ENCODE measurements around the gene PTRH2. TPM values are rescaled to one million over a fixed set of nuclear protein-coding genes. Genes with fewer than 3 reads are reported as not detected.

Gene PTRH2
- total and polyA plus RNA-seq, 2 of the 8 experiments (the other 6 are each of a cell fraction or from before 2014, with no cell fraction given) = 39.4 to 43.2 TPM

DNA sequence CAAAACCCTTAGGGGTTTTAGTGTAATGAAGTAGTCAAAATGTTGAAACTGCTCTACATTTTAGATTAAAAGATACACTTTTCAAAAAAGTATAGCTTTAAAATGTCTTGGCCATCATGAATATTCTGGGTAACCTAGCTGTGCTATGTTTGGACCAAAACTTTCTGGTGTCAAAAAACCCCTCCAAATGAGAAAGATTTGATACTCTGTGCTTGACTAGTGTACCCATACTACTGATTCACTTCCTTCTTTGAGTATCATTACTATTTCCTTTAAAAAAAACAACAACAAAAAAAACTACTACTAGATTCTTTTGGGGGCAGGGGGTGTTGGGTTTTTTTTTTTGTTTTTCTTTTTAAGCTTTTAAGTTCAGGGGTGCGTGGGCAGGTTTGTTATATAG, 37.3 kb downstream of the PTRH2 start:
- Histone ChIP-seq H3K4ac (replicated peaks; ENCODE audit: insufficient read length, low read depth, low read length) (no peak overlapping the region), H3K27me3 (replicated peaks in 1 of 4; ENCODE audit: control insufficient read depth in 3 of 4, extremely low read depth in 1 of 4, insufficient read depth in 3 of 4, low read length in 3 of 4) (no peaks in the 10 kb centered on the region), H3K36me3 (ENCODE audit: control insufficient read depth in 2 of 4, insufficient read depth in 4 of 4, low read length in 3 of 4) (peaks cover 11 to 89% (median 50%) of the 10 kb centered on the region in 4 experiments), H3K27ac (ENCODE audit: low read depth, low read length) (no peak overlapping the region), H4K20me1 (replicated peaks in 1 of 2; ENCODE audit: control insufficient read depth in 1 of 2, insufficient read depth in 2 of 2, low read length in 2 of 2) (peaks cover 0 to 2% of the 10 kb centered on the region in 2 experiments), H3K4me3 (ENCODE audit: extremely low read depth in 1 of 4, insufficient read depth in 2 of 4, low read depth in 3 of 4, low read length in 4 of 4) (no peak overlapping the region), H3K79me1 (ENCODE audit: low read depth, low read length) (no peaks in the 10 kb centered on the region), H3K23me2 (ENCODE audit: low read depth, low read length) (no peaks in the 10 kb centered on the region), H2BK15ac (ENCODE audit: low read length) (no peak overlapping the region), H3K79me2 (ENCODE audit: control insufficient read depth in 1 of 2, insufficient read depth in 2 of 2, low read length in 2 of 2) (no peaks in the 10 kb centered on the region), H3K23ac (ENCODE audit: insufficient read length) (no peak overlapping the region), H2BK120ac (replicated peaks; ENCODE audit: low read depth, low read length) (no peak overlapping the region), H3K4me1 (replicated peaks in 1 of 4; ENCODE audit: control insufficient read depth in 3 of 4, insufficient read depth in 4 of 4, low read length in 3 of 4) (no peaks in the 10 kb centered on the region), H2BK12ac (ENCODE audit: low read depth, low read length) (no peak overlapping the region), H2AK5ac (ENCODE audit: low read depth, low read length) (no peak overlapping the region), H3K4me2 (ENCODE audit: insufficient read depth in 1 of 2, low read depth in 2 of 2, low read length in 2 of 2) (no peak overlapping the region), H3K14ac (ENCODE audit: insufficient read length) (no peak overlapping the region), H2AFZ (ENCODE audit: low read length) (no peak overlapping the region), H4K8ac (ENCODE audit: extremely low read depth, insufficient read depth, low read length) (no peak overlapping the region), H4K91ac (replicated peaks; ENCODE audit: insufficient read length, low read length) (no peak overlapping the region), H2BK20ac (ENCODE audit: low read length) (no peak overlapping the region), H3K9me3 (ENCODE audit: insufficient read depth in 2 of 2, low read depth in 1 of 2, low read length in 1 of 2) (no peaks in the 10 kb centered on the region), H3K56ac (replicated peaks; ENCODE audit: insufficient read length, low read depth, low read length) (no peak overlapping the region), H2BK5ac (ENCODE audit: low read depth, low read length) (no peak overlapping the region), H3K9ac (replicated peaks in 1 of 4; ENCODE audit: extremely low read depth in 1 of 4, low read depth in 3 of 4, low read length in 3 of 4) (no peak overlapping the region), H3K18ac (ENCODE audit: extremely low read depth, low read length) (no peak overlapping the region), H4K5ac (ENCODE audit: insufficient read length, low read depth, low read length) (no peak overlapping the region)
- POLR2A ChIA-PET (ENCODE audit: partially characterized antibody) = interaction anchor here (0.5 to 1.9 kb wide), 4 partner anchors 26 to 1048 kb away, joined by 3 to 4 read pairs (median 3); partner anchors contain the start of gene CLTC
- DNase-seq (ENCODE audit: low read depth in 1 of 2, low spot score in 2 of 2) (no peak), FAIRE-seq (no peak)
- CTCF ChIA-PET (ENCODE audit: partially characterized antibody) = no interaction called here
- 94% methylated on average over 1 of the region's 1 CpG; no CpG with 5 or more reads in 1 of the 2 experiments for WGBS, 2 experiments (ENCODE audit: extremely low coverage in 1 of 2, insufficient coverage in 1 of 2, insufficient read length in 1 of 2, insufficient replicate concordance in 2 of 2, low coverage in 1 of 2, low lambda C conversion rate in 2 of 2, missing lambda C conversion rate in 1 of 2)
- TF ChIP-seq GTF2F1 (IDR thresholded peaks at IDR 0.05; ENCODE audit: borderline replicate concordance, low read depth, low read length) (no peak), SAP30 (IDR thresholded peaks at IDR 0.05; ENCODE audit: insufficient read depth, insufficient replicate concordance, low read length) (no peak), EZH2 (IDR thresholded peaks at IDR 0.05; ENCODE audit: low read depth, low read length, severe bottlenecking) (no peak), ASH2L (IDR thresholded peaks at IDR 0.05; ENCODE audit: low read length) (no peak), YY1 (IDR thresholded peaks at IDR 0.05; ENCODE audit: low read depth, low read length) (no peak), SP4 (IDR thresholded peaks at IDR 0.05; ENCODE audit: low read length) (no peak), RFX5 (IDR thresholded peaks at IDR 0.05; ENCODE audit: borderline replicate concordance, low read depth, low read length) (no peak), CHD2 (IDR thresholded peaks at IDR 0.05; ENCODE audit: low read length) (no peak), RBBP5 (IDR thresholded peaks at IDR 0.05; ENCODE audit: borderline replicate concordance, low read depth, low read length) (no peak), SIRT6 (IDR thresholded peaks at IDR 0.05; ENCODE audit: low read length) (no peak), BACH1 (IDR thresholded peaks at IDR 0.05; ENCODE audit: low read length) (no peak), KDM4A (IDR thresholded peaks at IDR 0.05; ENCODE audit: low read depth, low read length, severe bottlenecking) (no peak), GABPA (IDR thresholded peaks at IDR 0.05; ENCODE audit: borderline replicate concordance, insufficient read depth, low read length) (no peak), PHF8 (conservative IDR thresholded peaks at IDR 0.05; ENCODE audit: low read depth, low read length) (no peak), POLR2AphosphoS5 (IDR thresholded peaks at IDR 0.05; ENCODE audit: low read depth, low read length) (no peak)

Data from H1 (cell line).